Immature natural killer cell (primary cell): Measurements from ENCODE around the gene RNASE11. TPM values are rescaled to one million over a fixed set of nuclear protein-coding genes. Genes with fewer than 3 reads are reported as not detected.
A peak's percentile ranks its signal among the peaks of the same experiment; 100 is the strongest.
"Not testable (repeated sequence)": the region's sequence is repeated elsewhere in the genome, so short reads cannot be mapped to it uniquely, and the experiment has no call there.

ENCODE experiments used
- DNase-seq, 3 donors: peaks; one replicate each; pipeline ENCODE4 v3.0.0; 2022; ENCODE audit warnings: mixed read lengths in 1 of 3
- H3K27ac Mint-ChIP-seq, 6 donors: one replicate each; pipeline ENCODE4 v1.8.0; 2020; ENCODE audit warnings: mixed read lengths in 6 of 6, mild to moderate bottlenecking in 5 of 6, inconsistent platforms in 4 of 6, moderate library complexity in 3 of 6
- H3K27me3 Mint-ChIP-seq, 3 donors: one replicate each; pipeline ENCODE4 v1.8.0; 2020 to 2021; ENCODE audit warnings: low read depth in 3 of 3, mild to moderate bottlenecking in 3 of 3, mixed read lengths in 3 of 3, moderate library complexity in 3 of 3, inconsistent platforms in 1 of 3
- H3K36me3 Mint-ChIP-seq, 3 donors: one replicate each; pipeline ENCODE4 v1.8.0; 2020; ENCODE audit warnings: mixed read lengths in 3 of 3, inconsistent platforms in 2 of 3, mild to moderate bottlenecking in 2 of 3
- H3K4me1 Mint-ChIP-seq, 2 donors: one replicate each; pipeline ENCODE4 v1.8.0; 2020; ENCODE audit warnings: inconsistent platforms in 2 of 2, mild to moderate bottlenecking in 2 of 2, mixed read lengths in 2 of 2, moderate library complexity in 1 of 2
- H3K4me3 Mint-ChIP-seq, 5 donors: one replicate each; pipeline ENCODE4 v1.8.0; 2020; ENCODE audit warnings: mild to moderate bottlenecking in 5 of 5, mixed read lengths in 5 of 5, inconsistent platforms in 3 of 5, moderate library complexity in 3 of 5
- H3K9me3 Mint-ChIP-seq, 6 donors: one replicate each; pipeline ENCODE4 v1.8.0; 2020; ENCODE audit warnings: mild to moderate bottlenecking in 6 of 6, mixed read lengths in 6 of 6, inconsistent platforms in 4 of 6, moderate library complexity in 3 of 6
- polyA plus RNA-seq, 3 donors: library from polyadenylated mRNA; unstranded; fragments of 300-500 nt; fragmentation: Illumina TruSeq; gene quantifications; one replicate each; pipeline ENCODE4 v1.2.3, GENCODE V29; 2021

Gene RNASE11
- polyA plus RNA-seq, 3 donors from 2014 or later = not detected

GRCh38 chr14:20622816-20623291 lies 35.1 kb upstream of the RNASE11 start:
- Mint-ChIP-seq H3K27me3 (peaks cover 14 to 36% (median 28%) of the 10 kb centered on the region in 3 donors), H3K27ac (peak overlapping the region in 1 of 6 donors; percentile 32), H3K4me1 (peaks cover 36 to 78% of the 10 kb centered on the region in 2 donors), H3K4me3 (peak overlapping the region; percentile 58 to 76 (median 64)), H3K36me3 (no peaks in the 10 kb centered on the region), H3K9me3 (peaks cover 0 to 4% (median 0%) of the 10 kb centered on the region in 6 donors)
- DNase-seq = no peak

- peaks cover 17 to 31% (median 27%) of the 10 kb centered on the region in 3 donors for H3K27me3 Mint-ChIP-seq
These were observed 33.1 kb upstream of the RNASE11 start for GRCh38 chr14:20620798-20621478.

GRCh38 chr14:20619688-20620087 lies 31.9 kb upstream of the RNASE11 start:
- peaks cover 9 to 20% (median 16%) of the 10 kb centered on the region in 3 donors for H3K27me3 Mint-ChIP-seq
- H3K4me1 Mint-ChIP-seq = peaks cover 28 to 65% of the 10 kb centered on the region in 2 donors
- not testable (repeated sequence) for DNase-seq, H3K9me3 Mint-ChIP-seq, H3K4me3 Mint-ChIP-seq, H3K36me3 Mint-ChIP-seq, H3K27ac Mint-ChIP-seq

More at GRCh38 chr14:20620798-20621478, 33.1 kb upstream of the RNASE11 start:
- DNase-seq = no peak
- no peaks in the 10 kb centered on the region for H3K36me3 Mint-ChIP-seq
- H3K27ac Mint-ChIP-seq = no peak overlapping the region
- H3K4me1 Mint-ChIP-seq = peaks cover 39 to 78% of the 10 kb centered on the region in 2 donors
- no peak overlapping the region for H3K4me3 Mint-ChIP-seq
- H3K9me3 Mint-ChIP-seq = peaks cover 0 to 2% (median 0%) of the 10 kb centered on the region in 6 donors

- Mint-ChIP-seq H3K4me1 (peaks cover 17 to 51% of the 10 kb centered on the region in 2 donors), H3K36me3 (no peaks in the 10 kb centered on the region), H3K27ac (peak overlapping the region in 2 of 6 donors; percentile 7 to 39), H3K9me3 (no peaks in the 10 kb centered on the region), H3K4me3 (peak overlapping the region in 2 of 5 donors; percentile 4 to 52), H3K27me3 (peaks cover 8 to 12% (median 11%) of the 10 kb centered on the region in 3 donors)
- no peak for DNase-seq
These were observed 30.5 kb upstream of the RNASE11 start for GRCh38 chr14:20618271-20618749.

GRCh38 chr14:20617138-20618003 lies 29.6 kb upstream of the RNASE11 start:
- H3K4me3 Mint-ChIP-seq = peak overlapping the region in 3 of 5 donors; percentile 4 to 52 (median 33)
- H3K36me3 Mint-ChIP-seq = no peaks in the 10 kb centered on the region
- peak overlapping the region in 2 of 6 donors; percentile 7 to 59 for H3K27ac Mint-ChIP-seq
- H3K27me3 Mint-ChIP-seq = peaks cover 3 to 12% (median 7%) of the 10 kb centered on the region in 3 donors
- H3K9me3 Mint-ChIP-seq = no peaks in the 10 kb centered on the region
- peaks cover 10 to 42% of the 10 kb centered on the region in 2 donors for H3K4me1 Mint-ChIP-seq
- DNase-seq = peak in 1 of 3 donors; percentile 34

- Mint-ChIP-seq H3K4me1 (peaks cover 10 to 32% of the 10 kb centered on the region in 2 donors), H3K27ac (no peak overlapping the region), H3K36me3 (no peaks in the 10 kb centered on the region), H3K9me3 (no peaks in the 10 kb centered on the region), H3K27me3 (peaks cover 3 to 6% (median 6%) of the 10 kb centered on the region in 3 donors), H3K4me3 (no peak overlapping the region)
- no peak for DNase-seq
These were observed 28.2 kb upstream of the RNASE11 start for GRCh38 chr14:20615996-20616395.

GRCh38 chr14:20614038-20614840 lies 26.4 kb upstream of the RNASE11 start:
- H3K4me3 Mint-ChIP-seq = no peak overlapping the region
- H3K27me3 Mint-ChIP-seq = peaks cover 2 to 6% (median 3%) of the 10 kb centered on the region in 3 donors
- peak overlapping the region in 1 of 6 donors; percentile 21 for H3K27ac Mint-ChIP-seq
- DNase-seq = no peak
- H3K9me3 Mint-ChIP-seq = no peaks in the 10 kb centered on the region
- H3K4me1 Mint-ChIP-seq = peaks cover 10 to 32% of the 10 kb centered on the region in 2 donors
- H3K36me3 Mint-ChIP-seq = no peaks in the 10 kb centered on the region

- H3K36me3 Mint-ChIP-seq = no peaks in the 10 kb centered on the region
- peaks cover 2 to 3% (median 3%) of the 10 kb centered on the region in 3 donors for H3K27me3 Mint-ChIP-seq
- DNase-seq = peak; percentile 89 to 94 (median 93)
- H3K27ac Mint-ChIP-seq = no peak overlapping the region
- no peaks in the 10 kb centered on the region for H3K9me3 Mint-ChIP-seq
- H3K4me1 Mint-ChIP-seq = peaks cover 10 to 24% of the 10 kb centered on the region in 2 donors
- H3K4me3 Mint-ChIP-seq = no peak overlapping the region
These were observed 25.6 kb upstream of the RNASE11 start for GRCh38 chr14:20613094-20614037.

GRCh38 chr14:20612403-20612802 lies 24.6 kb upstream of the RNASE11 start:
- Mint-ChIP-seq H3K27ac (no peak overlapping the region), H3K27me3 (peaks cover 2 to 3% (median 3%) of the 10 kb centered on the region in 3 donors), H3K4me3 (no peak overlapping the region), H3K36me3 (no peaks in the 10 kb centered on the region), H3K9me3 (no peaks in the 10 kb centered on the region), H3K4me1 (peaks cover 3 to 14% of the 10 kb centered on the region in 2 donors)
- no peak for DNase-seq

- Mint-ChIP-seq H3K9me3 (no peaks in the 10 kb centered on the region), H3K4me3 (no peak overlapping the region), H3K27me3 (peaks cover 0 to 2% (median 2%) of the 10 kb centered on the region in 3 donors), H3K36me3 (no peaks in the 10 kb centered on the region), H3K4me1 (peaks cover 0 to 3% of the 10 kb centered on the region in 2 donors), H3K27ac (no peak overlapping the region)
- no peak for DNase-seq
These were observed 23.5 kb upstream of the RNASE11 start for GRCh38 chr14:20611277-20611676.

- H3K27me3 Mint-ChIP-seq = no peaks in the 10 kb centered on the region
- no peak overlapping the region for H3K27ac Mint-ChIP-seq
- H3K9me3 Mint-ChIP-seq = no peaks in the 10 kb centered on the region
- no peaks in the 10 kb centered on the region for H3K36me3 Mint-ChIP-seq
- peak; percentile 72 to 79 (median 75) for DNase-seq
- no peaks in the 10 kb centered on the region for H3K4me1 Mint-ChIP-seq
- H3K4me3 Mint-ChIP-seq = no peak overlapping the region
These were observed 22.4 kb upstream of the RNASE11 start for GRCh38 chr14:20610002-20610765.
